Measurements from ENCODE around the gene HCN4. TPM values are rescaled to one million over a fixed set of nuclear protein-coding genes. Genes with fewer than 3 reads are reported as not detected.

The HCN4 gene
- total and polyA plus RNA-seq, 2 experiments from 2014 or later = 2.4 to 10.6 TPM

- peaks cover 5% of the 10 kb centered on the region; the same call in 2 of the 3 replicates for H3K9me3 Mint-ChIP-seq
- H3K27me3 ChIP-seq (ENCODE audit: insufficient read depth) = peaks cover 31% of the 10 kb centered on the region
- peaks cover 7% of the 10 kb centered on the region; the same call in 1 of the 2 replicates for H3K9me2 ChIP-seq (ENCODE audit: insufficient read depth)
- H3K4me3 ChIP-seq = no peak overlapping the region
- H3F3A ChIP-seq (replicated peaks; ENCODE audit: low read depth) = no peaks in the 10 kb centered on the region
- TF ChIP-seq, protein P1, sequence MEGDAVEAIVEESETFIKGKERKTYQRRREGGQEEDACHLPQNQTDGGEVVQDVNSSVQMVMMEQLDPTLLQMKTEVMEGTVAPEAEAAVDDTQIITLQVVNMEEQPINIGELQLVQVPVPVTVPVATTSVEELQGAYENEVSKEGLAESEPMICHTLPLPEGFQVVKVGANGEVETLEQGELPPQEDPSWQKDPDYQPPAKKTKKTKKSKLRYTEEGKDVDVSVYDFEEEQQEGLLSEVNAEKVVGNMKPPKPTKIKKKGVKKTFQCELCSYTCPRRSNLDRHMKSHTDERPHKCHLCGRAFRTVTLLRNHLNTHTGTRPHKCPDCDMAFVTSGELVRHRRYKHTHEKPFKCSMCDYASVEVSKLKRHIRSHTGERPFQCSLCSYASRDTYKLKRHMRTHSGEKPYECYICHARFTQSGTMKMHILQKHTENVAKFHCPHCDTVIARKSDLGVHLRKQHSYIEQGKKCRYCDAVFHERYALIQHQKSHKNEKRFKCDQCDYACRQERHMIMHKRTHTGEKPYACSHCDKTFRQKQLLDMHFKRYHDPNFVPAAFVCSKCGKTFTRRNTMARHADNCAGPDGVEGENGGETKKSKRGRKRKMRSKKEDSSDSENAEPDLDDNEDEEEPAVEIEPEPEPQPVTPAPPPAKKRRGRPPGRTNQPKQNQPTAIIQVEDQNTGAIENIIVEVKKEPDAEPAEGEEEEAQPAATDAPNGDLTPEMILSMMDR (conservative IDR thresholded peaks at IDR 0.05; ENCODE audit: low read depth in 2 of 2) = no peak
- TF ChIP-seq EZH2phosphoT487 (IDR thresholded peaks at IDR 0.05; ENCODE audit: unreplicated experiment) (no peak), CREB1 (CRISPR knock-in tag; IDR thresholded peaks at IDR 0.05; ENCODE audit: low read depth) (no peak), EZH2 (IDR thresholded peaks at IDR 0.05; ENCODE audit: low read depth, unreplicated experiment) (no peak), JUNB (IDR thresholded peaks at IDR 0.05; ENCODE audit: unreplicated experiment) (no peak), ZNF462 (CRISPR knock-in tag; IDR thresholded peaks at IDR 0.05) (no peak), ZNF114 (CRISPR knock-in tag; IDR thresholded peaks at IDR 0.05) (no peak), POLR2AphosphoS5 (IDR thresholded peaks at IDR 0.05; ENCODE audit: low read depth) (no peak), ZNF331 (CRISPR knock-in tag; IDR thresholded peaks at IDR 0.05; ENCODE audit: low read depth) (no peak), REST (IDR thresholded peaks at IDR 0.05; ENCODE audit: unreplicated experiment) (no peak), STAT1 (IDR thresholded peaks at IDR 0.05; ENCODE audit: unreplicated experiment) (no peak)
- TF ChIP-seq, protein P2, sequence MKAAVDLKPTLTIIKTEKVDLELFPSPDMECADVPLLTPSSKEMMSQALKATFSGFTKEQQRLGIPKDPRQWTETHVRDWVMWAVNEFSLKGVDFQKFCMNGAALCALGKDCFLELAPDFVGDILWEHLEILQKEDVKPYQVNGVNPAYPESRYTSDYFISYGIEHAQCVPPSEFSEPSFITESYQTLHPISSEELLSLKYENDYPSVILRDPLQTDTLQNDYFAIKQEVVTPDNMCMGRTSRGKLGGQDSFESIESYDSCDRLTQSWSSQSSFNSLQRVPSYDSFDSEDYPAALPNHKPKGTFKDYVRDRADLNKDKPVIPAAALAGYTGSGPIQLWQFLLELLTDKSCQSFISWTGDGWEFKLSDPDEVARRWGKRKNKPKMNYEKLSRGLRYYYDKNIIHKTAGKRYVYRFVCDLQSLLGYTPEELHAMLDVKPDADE (IDR thresholded peaks at IDR 0.05) = no peak
- DNase-seq (ENCODE audit: low spot score) = no peak
- no peak overlapping the region for H3K4me3 Mint-ChIP-seq
- H3K27ac Mint-ChIP-seq = no peak overlapping the region
- ATAC-seq = no peak
- peaks cover 49% of the 10 kb centered on the region for H3K4me1 Mint-ChIP-seq
- no peak overlapping the region for H3K4me2 ChIP-seq
- no peaks in the 10 kb centered on the region for H4K20me1 ChIP-seq (replicated peaks; ENCODE audit: insufficient read depth)
- no peak overlapping the region for H3K27ac ChIP-seq (ENCODE audit: low read depth)
- peaks cover 12% of the 10 kb centered on the region; the same call in 1 of the 2 replicates for H3K4me1 ChIP-seq (ENCODE audit: insufficient read depth)
- no peaks in the 10 kb centered on the region for H3K36me3 Mint-ChIP-seq (ENCODE audit: low read depth)
- no peaks in the 10 kb centered on the region for H3K79me2 ChIP-seq (replicated peaks; ENCODE audit: insufficient read depth)
- peaks cover 3% of the 10 kb centered on the region; the same call in 1 of the 2 replicates for H3K36me3 ChIP-seq (ENCODE audit: insufficient read depth)
- H2AFZ ChIP-seq = no peak overlapping the region
- peaks cover 42% of the 10 kb centered on the region for H3K27me3 Mint-ChIP-seq (ENCODE audit: insufficient read depth, low read depth, poor library complexity)
Observed at GRCh38 chr15:73373221-73373620, 4.5 kb upstream of the HCN4 start.

Data from GM23338 (cell line).